Stimulated activated CD4-positive, alpha-beta T cell treated with anti-CD3 and anti-CD28 coated beads, TNF-alpha, amount 100 ng/mL, for 1 hour (primary cell): Measurements from ENCODE around the gene PCSK1.

ENCODE experiments used
- DNase-seq, 3 donors: peaks; one replicate each; pipeline ENCODE4 v3.0.0-alpha.2; 2020; ENCODE audit warnings: low read depth in 3 of 3, low spot score in 1 of 3

Gene PCSK1

GRCh38 chr5:96433066-96433447 lies at the start of gene PCSK1:
Gene PCSK1, minus strand, starts transcription at chr5:96433248. Its CDS starts 206 bp downstream, at chr5:96433042.
- DNase-seq: no peak

GRCh38 chr5:96481867-96482266 lies 48.8 kb upstream of the PCSK1 start:
- DNase-seq: no peak

GRCh38 chr5:96481009-96481786 lies 48.1 kb upstream of the PCSK1 start:
- DNase-seq: no peak

- no peak for DNase-seq
Observed at GRCh38 chr5:96478983-96479382, 45.9 kb upstream of the PCSK1 start.

- no peak for DNase-seq
Observed at GRCh38 chr5:96476654-96477053, 43.6 kb upstream of the PCSK1 start.

- DNase-seq: no peak
Observed at GRCh38 chr5:96474073-96474472, 41.0 kb upstream of the PCSK1 start.

- no peak for DNase-seq
Observed at GRCh38 chr5:96473155-96473554, 40.1 kb upstream of the PCSK1 start.

- DNase-seq: no peak
Observed at GRCh38 chr5:96470785-96471184, 37.7 kb upstream of the PCSK1 start.

GRCh38 chr5:96468956-96469355 lies 35.9 kb upstream of the PCSK1 start:
- DNase-seq: no peak

- DNase-seq: no peak
Observed at GRCh38 chr5:96463091-96463490, 30.0 kb upstream of the PCSK1 start.

GRCh38 chr5:96459313-96460121 lies 26.5 kb upstream of the PCSK1 start:
- DNase-seq: no peak

- DNase-seq: no peak
Observed at GRCh38 chr5:96458176-96458575, 25.1 kb upstream of the PCSK1 start.

GRCh38 chr5:96455789-96456188 lies 22.7 kb upstream of the PCSK1 start:
- DNase-seq: no peak

- no peak for DNase-seq
Observed at GRCh38 chr5:96453394-96453793, 20.3 kb upstream of the PCSK1 start.

GRCh38 chr5:96447949-96448348 lies 14.9 kb upstream of the PCSK1 start:
- no peak for DNase-seq

- no peak for DNase-seq
Observed at GRCh38 chr5:96440185-96440538, 7.1 kb upstream of the PCSK1 start.

GRCh38 chr5:96439477-96440184 lies 6.6 kb upstream of the PCSK1 start:
- no peak for DNase-seq

- peak in 1 of 3 donors; percentile 13 for DNase-seq
Observed at GRCh38 chr5:96434201-96434645, 1.2 kb upstream of the PCSK1 start.

- DNase-seq: no peak
Observed at GRCh38 chr5:96432216-96433065, 607 bp downstream of the PCSK1 start.

GRCh38 chr5:96431376-96432187 lies 1.5 kb downstream of the PCSK1 start:
- DNase-seq: no peak
